Astrocyte of the spinal cord (primary cell): ENCODE measurements around the gene KPNA6.
"Not testable (repeated sequence)": the region's sequence is repeated elsewhere in the genome, so short reads cannot be mapped to it uniquely, and the experiment has no call there.

Experiments
- DNase-seq: peaks from one replicate; pipeline ENCODE4 v3.0.0; 2011; ENCODE audit warnings: low read depth, low spot score
- H3K4me3 ChIP-seq: 2 replicates; pipeline ENCODE4 v1.5.1; 2011; ENCODE audit warnings: low read depth, mild to moderate bottlenecking, low read length, moderate library complexity
- in situ Hi-C: cut with HindIII; loops from 2 replicates; pipeline ENCODE4 v1.10.0; 2017; ENCODE audit warnings: low sequenced_read_pairs
- TF ChIP-seq, protein P1 (sequence below): IDR thresholded peaks from 2 replicates; pipeline ENCODE4 v1.5.1; 2012; ENCODE audit warnings: low read depth, mild to moderate bottlenecking, low read length, inconsistent platforms

KPNA6 gene

DNA sequence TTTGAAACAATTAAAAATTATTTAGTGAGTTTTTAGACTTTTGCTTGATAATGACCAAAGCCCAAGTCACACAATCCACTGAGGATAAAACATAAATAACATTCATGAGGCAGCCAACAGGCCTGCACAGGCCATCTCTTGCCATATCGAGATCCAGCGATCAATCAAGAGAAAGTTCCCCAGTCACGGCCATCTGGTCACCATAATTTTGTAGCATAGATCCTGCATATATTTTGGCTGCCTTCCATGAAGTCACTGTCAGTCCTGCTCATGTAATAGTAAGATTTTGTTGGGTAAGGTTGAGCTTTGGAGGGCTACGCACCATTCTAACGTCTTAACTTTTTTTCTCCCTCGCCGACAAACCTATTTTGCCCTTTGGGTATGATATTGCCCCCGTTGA lies 17.5 kb downstream of the KPNA6 start:
- DNase-seq: no peak
- TF ChIP-seq, protein P1, sequence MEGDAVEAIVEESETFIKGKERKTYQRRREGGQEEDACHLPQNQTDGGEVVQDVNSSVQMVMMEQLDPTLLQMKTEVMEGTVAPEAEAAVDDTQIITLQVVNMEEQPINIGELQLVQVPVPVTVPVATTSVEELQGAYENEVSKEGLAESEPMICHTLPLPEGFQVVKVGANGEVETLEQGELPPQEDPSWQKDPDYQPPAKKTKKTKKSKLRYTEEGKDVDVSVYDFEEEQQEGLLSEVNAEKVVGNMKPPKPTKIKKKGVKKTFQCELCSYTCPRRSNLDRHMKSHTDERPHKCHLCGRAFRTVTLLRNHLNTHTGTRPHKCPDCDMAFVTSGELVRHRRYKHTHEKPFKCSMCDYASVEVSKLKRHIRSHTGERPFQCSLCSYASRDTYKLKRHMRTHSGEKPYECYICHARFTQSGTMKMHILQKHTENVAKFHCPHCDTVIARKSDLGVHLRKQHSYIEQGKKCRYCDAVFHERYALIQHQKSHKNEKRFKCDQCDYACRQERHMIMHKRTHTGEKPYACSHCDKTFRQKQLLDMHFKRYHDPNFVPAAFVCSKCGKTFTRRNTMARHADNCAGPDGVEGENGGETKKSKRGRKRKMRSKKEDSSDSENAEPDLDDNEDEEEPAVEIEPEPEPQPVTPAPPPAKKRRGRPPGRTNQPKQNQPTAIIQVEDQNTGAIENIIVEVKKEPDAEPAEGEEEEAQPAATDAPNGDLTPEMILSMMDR: no peak
- no peak overlapping the region for H3K4me3 ChIP-seq
- in situ Hi-C loops: no loop called here

DNA sequence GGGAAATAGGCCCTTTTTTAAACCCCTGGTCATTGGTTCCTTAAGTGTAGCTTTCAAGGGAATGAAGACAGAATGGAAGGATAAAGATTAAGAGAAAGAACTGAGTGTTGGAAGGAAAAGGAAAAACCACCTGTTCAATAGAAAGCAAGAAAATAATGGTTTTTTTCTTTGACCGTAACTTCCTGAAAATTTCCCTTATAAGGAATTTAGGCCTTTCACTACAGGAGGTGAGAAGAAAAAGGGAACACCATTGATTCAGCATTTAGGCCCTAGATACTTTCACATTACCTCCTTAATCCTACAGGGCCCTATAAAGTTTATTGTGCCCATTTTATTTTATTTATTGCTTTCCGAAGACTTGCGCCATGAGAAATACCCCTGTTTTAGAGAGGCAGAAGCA lies 18.9 kb downstream of the KPNA6 start:
- no peak for DNase-seq
- in situ Hi-C loops: no loop called here
- TF ChIP-seq, protein P1: no peak

DNA sequence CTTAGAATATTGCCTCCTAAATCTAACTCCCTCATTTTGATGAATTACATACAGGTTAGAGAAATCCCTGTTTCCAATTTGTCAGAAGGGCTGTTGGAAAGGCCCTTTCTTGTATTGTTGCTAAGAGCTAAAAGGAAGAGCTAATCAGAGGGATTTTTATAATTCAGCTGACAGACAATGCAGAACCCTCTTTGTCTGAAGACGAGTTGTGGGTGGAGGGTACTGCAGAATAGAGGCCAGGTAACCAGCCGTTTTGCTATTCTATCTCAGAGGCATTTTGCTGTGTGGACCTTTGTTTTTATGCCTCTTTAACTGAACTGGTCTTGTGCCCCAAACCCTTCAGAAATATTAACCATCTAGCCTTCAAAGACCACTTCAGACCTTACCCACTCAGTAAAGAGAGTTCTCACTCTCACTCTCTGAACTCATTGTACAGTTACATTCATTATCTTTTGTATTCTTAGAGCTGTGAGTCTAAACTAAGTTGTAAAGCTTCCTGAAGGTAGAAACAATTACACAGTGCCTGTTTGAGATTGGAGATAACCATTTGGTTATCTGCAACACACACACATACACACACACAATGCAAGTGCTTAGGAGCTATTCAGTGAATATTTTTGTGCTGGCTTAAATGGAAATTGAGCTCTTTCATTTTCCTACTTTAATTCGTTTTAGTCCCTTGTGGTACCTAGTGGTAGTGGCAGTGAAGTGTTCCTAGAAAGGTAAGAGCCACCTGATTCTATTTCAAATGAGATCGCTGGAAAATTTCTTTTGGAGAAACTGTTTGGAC lies 19.7 kb downstream of the KPNA6 start:
- TF ChIP-seq, protein P1: no peak
- H3K4me3 ChIP-seq: no peak overlapping the region
- in situ Hi-C loops: no loop called here
- no peak for DNase-seq

More for the DNA sequence above, 18.9 kb downstream of the KPNA6 start:
- H3K4me3 ChIP-seq: no peak overlapping the region

DNA sequence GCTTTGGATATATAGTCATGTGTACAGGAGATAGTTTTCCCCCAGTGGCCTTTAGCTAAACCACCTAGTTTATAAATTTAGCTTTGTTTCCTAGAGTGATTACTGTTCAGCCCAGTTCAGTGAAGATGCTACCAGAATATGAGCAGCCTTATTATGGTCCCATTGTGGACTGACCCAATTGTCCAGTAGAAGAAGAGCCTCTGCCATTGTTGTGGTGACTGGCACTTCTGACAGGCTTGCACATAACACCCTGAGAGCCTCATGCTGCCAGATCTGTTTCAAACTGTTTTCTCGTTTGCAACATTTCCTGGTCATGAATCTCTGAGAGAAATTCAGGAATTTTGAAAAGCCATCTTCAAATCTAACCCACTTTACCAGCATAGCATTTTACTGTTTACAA lies 20.6 kb downstream of the KPNA6 start:
- DNase-seq: no peak
- in situ Hi-C loops: no loop called here
- H3K4me3 ChIP-seq: no peak overlapping the region
- TF ChIP-seq, protein P1: no peak

DNA sequence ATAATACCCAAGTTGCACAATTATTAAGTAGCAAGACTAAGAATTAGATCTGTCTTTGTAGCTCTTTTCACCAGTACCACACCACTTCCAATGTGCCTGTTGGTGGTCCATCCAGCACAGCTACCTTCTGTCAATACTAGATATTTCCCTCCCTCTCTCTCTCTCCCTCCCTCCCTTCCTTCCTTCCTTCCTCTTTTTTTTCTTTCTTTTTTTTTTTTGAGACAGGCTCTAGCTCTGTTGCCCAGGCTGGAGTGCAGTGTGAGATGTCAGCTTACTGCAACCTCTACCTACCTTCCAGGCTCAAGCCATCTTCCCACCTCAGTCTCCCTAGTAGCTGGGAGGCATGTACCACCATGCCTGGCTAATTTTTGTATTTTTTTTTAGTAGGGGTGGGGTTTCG lies 21.1 kb downstream of the KPNA6 start:
- TF ChIP-seq, protein P1: no peak
- no peak for DNase-seq
- in situ Hi-C loops: no loop called here
- H3K4me3 ChIP-seq: no peak overlapping the region

DNA sequence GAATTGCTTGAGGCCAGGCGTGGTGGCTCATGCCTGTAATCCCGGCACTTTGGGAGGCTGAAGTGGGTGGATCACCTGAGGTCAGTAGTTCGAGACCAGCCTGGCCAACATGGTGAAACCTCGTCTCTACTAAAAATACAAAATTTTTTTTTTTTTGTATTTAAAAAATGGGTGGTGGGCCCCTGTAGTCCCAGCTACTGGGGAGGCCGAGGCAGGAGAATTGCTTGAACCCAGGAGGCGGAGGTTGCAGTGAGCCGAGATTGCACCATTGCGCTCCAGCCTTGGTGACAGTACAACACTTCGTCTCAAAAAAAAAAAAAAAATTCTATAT lies 26.1 kb downstream of the KPNA6 start:
- in situ Hi-C loops, H3K4me3 ChIP-seq, DNase-seq: not testable (repeated sequence)

DNA sequence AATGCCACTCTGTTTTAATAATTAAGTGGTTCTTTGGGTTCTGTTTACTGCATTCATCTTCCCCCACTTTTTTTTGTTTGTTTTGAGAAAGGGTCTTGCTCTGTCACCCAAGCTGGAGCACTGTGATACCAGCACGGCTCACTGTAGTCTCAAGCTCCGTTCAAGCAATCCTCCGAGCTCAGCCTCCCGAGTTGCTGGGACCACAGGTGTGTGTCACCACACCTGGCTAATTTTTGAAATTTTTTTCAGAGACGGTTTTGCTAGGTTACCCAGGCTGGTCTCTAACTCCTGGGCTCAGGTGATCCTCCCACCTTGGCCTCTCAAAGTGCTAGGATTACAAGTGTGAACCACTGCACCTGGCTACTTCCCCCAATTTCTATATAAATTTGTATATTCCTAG lies 29.3 kb downstream of the KPNA6 start:
- H3K4me3 ChIP-seq: no peak overlapping the region
- TF ChIP-seq, protein P1: no peak
- no peak for DNase-seq
- in situ Hi-C loops: no loop called here
